Measurements from ENCODE around the gene USP13. TPM values are rescaled to one million over a fixed set of nuclear protein-coding genes. Genes with fewer than 3 reads are reported as not detected.

USP13 gene
- total and polyA plus RNA-seq, 2 donors from 2014 or later, result 3.0 to 9.0 TPM

DNA sequence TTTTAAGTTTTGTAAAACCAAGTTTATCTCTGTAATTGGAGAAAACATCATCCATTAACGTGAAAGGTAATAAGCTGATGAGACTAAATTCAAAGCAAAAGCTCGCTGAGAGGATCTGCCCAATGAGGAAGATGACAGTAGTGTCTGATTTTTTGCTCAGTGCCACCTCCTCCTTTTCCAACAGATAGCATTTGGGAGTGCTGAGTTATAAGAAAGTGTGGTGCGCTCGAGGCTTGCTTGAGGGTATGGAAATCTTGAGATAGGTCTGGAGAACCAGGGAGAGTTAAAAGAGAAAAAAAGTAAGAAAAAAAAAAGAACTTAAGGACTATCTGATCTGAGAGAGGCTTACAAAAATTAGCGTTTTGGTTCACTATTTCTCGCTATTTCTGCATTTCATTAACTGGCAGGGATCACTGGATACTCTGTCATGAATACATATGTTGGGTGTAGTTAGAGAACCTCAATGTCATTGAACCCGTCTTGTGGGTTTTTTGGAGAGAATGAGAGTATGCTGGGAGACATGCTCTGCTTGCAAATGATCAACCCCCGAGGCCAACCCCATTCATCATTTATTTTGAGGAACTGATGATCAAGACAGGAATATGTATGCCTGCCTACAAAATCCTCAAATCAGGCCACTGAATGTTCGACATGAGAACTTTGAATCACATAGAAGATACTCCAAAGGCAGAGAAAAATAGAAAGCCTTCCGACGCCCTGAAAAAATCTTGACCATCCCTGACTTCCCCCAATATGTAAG is 973 bp upstream of the USP13 start:
- H3K27me3 ChIP-seq (ENCODE audit: control insufficient read depth, insufficient read depth, low read length), result no peaks in the 10 kb centered on the region
- H3K4me3 ChIP-seq (ENCODE audit: low read length in 3 of 3), result peak overlapping the region; percentile 48 to 82 (median 57)
- H3K9me3 ChIP-seq (ENCODE audit: control insufficient read depth in 2 of 3, insufficient read depth in 1 of 3, low read length in 3 of 3), result no peaks in the 10 kb centered on the region
- no peaks in the 10 kb centered on the region for H3K36me3 ChIP-seq (ENCODE audit: control insufficient read depth in 2 of 3, insufficient read depth in 3 of 3, low read length in 3 of 3)
- peak overlapping the region in 1 of 2 donors; percentile 81 for H3K27ac ChIP-seq (ENCODE audit: low read depth in 2 of 2, low read length in 2 of 2)
- H3K4me1 ChIP-seq (ENCODE audit: control insufficient read depth in 2 of 3, insufficient read depth in 2 of 3, low read depth in 1 of 3, low read length in 3 of 3), result peaks cover 0 to 2% (median 0%) of the 10 kb centered on the region in 3 donors
- TF ChIP-seq CTCF (IDR thresholded peaks at IDR 0.05; ENCODE audit: borderline replicate concordance, extremely low read depth, insufficient read depth), result no peak
- intact Hi-C loops (cut with DNase I), result no loop called here
- H3K9ac ChIP-seq (ENCODE audit: low read length in 3 of 3), result peak overlapping the region in 1 of 3 donors; percentile 49
- FAIRE-seq, result no peak
- DNase-seq, result no peak

DNA sequence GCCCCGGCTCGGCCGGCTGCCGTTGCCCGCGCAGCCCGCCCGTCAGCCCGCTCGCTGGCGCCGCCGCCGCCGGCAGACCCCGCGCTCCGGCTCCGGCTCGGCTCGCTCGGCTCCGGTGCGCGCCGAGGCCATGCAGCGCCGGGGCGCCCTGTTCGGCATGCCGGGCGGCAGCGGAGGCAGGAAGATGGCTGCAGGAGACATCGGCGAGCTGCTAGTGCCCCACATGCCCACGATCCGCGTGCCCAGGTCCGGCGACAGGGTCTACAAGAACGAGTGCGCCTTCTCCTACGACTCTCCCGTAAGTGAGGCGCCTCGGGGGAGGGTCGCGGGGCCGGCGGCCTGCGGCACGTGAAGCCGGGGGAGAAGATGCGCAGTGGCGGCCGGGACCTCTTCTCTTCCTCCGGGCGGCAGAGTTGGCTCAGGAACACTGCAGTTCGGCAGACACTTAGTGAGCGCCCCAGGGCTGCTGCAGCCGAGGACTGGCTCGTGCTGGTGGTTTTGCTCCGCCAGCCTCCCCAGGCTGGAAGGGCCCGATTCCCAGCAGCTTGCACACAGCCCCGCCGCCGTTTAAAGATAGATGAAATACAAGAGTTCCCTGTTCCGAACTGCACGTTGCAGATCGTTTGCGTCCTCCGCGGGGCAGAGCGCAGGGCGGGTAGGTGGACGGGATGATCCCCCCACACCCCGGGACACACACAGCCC is 407 bp downstream of the USP13 start:
- peak overlapping the region; percentile 80 to 91 for H3K27ac ChIP-seq (ENCODE audit: low read depth in 2 of 2, low read length in 2 of 2)
- intact Hi-C loops (cut with DNase I), result no loop called here
- peak overlapping the region; percentile 70 to 84 (median 79) for H3K4me3 ChIP-seq (ENCODE audit: low read length in 3 of 3)

DNA sequence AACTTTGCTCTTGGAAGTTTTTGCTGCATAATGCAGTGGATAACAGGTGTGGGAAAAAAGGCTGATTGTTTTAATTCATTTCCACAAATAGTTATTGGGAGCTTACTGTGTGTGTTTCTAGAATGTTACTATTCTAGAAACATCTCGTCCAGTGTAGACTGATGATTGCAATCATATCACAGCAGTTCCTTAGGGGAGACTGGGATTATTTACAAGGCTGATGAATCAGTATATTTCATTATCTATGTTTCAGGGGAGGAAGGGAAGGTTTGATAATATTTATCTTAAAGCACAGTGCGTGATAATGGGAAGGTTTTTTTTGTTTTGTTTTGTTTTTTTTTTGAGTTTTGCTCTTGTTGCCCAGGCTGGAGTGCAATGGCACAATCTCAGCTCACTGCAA is 2.4 kb downstream of the USP13 start:
- FAIRE-seq (no peak), DNase-seq (no peak)
- Histone ChIP-seq H3K27ac (ENCODE audit: low read depth in 2 of 2, low read length in 2 of 2) (no peak overlapping the region), H3K36me3 (ENCODE audit: control insufficient read depth in 2 of 3, insufficient read depth in 3 of 3, low read length in 3 of 3) (no peaks in the 10 kb centered on the region), H3K27me3 (ENCODE audit: control insufficient read depth, insufficient read depth, low read length) (no peaks in the 10 kb centered on the region), H3K9me3 (ENCODE audit: control insufficient read depth in 2 of 3, insufficient read depth in 1 of 3, low read length in 3 of 3) (no peaks in the 10 kb centered on the region), H3K4me3 (ENCODE audit: low read length in 3 of 3) (no peak overlapping the region), H3K4me1 (ENCODE audit: control insufficient read depth in 2 of 3, insufficient read depth in 2 of 3, low read depth in 1 of 3, low read length in 3 of 3) (peaks cover 0 to 2% (median 0%) of the 10 kb centered on the region in 3 donors), H3K9ac (ENCODE audit: low read length in 3 of 3) (no peak overlapping the region)
- TF ChIP-seq CTCF (IDR thresholded peaks at IDR 0.05; ENCODE audit: borderline replicate concordance, extremely low read depth, insufficient read depth), result no peak
- intact Hi-C loops (cut with DNase I), result no loop called here

More for the DNA sequence above, 407 bp downstream of the USP13 start:
- Histone ChIP-seq H3K9ac (ENCODE audit: low read length in 3 of 3) (peak overlapping the region; percentile 54 to 82 (median 69)), H3K27me3 (ENCODE audit: control insufficient read depth, insufficient read depth, low read length) (no peaks in the 10 kb centered on the region), H3K9me3 (ENCODE audit: control insufficient read depth in 2 of 3, insufficient read depth in 1 of 3, low read length in 3 of 3) (no peaks in the 10 kb centered on the region), H3K4me1 (ENCODE audit: control insufficient read depth in 2 of 3, insufficient read depth in 2 of 3, low read depth in 1 of 3, low read length in 3 of 3) (peaks cover 0 to 2% (median 0%) of the 10 kb centered on the region in 3 donors), H3K36me3 (ENCODE audit: control insufficient read depth in 2 of 3, insufficient read depth in 3 of 3, low read length in 3 of 3) (no peaks in the 10 kb centered on the region)
- DNase-seq, result peak; percentile 86 to 91 (median 90)
- no peak for TF ChIP-seq CTCF (IDR thresholded peaks at IDR 0.05; ENCODE audit: borderline replicate concordance, extremely low read depth, insufficient read depth)
- no peak for FAIRE-seq
